Measurements from ENCODE around the gene DCAF8. TPM values are rescaled to one million over a fixed set of nuclear protein-coding genes. Genes with fewer than 3 reads are reported as not detected.
A peak's percentile ranks its signal among the peaks of the same experiment; 100 is the strongest.

Gene DCAF8
- polyA plus RNA-seq, 3 donors = 35.5 to 205 (median 44.6) TPM

DNA sequence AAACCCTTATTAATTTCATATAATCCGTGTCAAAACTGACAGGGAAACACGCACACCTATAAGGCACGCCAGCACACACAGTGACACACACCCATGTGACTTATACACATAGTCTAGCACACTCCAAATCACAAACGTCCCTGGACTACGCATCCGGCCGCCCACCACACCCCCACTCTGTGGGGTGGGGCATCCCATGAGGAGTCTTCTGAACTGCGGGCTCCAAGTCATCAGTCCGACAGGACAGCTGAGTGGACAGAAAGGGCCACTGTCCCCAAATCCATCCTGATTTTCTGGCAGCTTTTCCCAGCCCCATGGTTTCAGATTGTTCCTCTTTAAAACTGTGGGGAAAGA is 56.3 kb downstream of the DCAF8 start:
- H3K9me3 ChIP-seq (replicated peaks in 1 of 2; ENCODE audit: control insufficient read depth in 1 of 2, insufficient read depth in 1 of 2, low read length in 2 of 2) = no peaks in the 10 kb centered on the region
- Mint-ChIP-seq H3K27ac (peak overlapping the region in 5 of 7 donors; percentile 35 to 92 (median 73)), H3K4me3 (peak overlapping the region; percentile 94 to 97), H3K9me3 (no peaks in the 10 kb centered on the region), H3K4me1 (peaks cover 43% of the 10 kb centered on the region), H3K27me3 (ENCODE audit: low read depth in 3 of 3) (peaks cover 0 to 3% (median 0%) of the 10 kb centered on the region in 3 donors), H3K36me3 (peaks cover 34 to 40% of the 10 kb centered on the region in 2 donors)
- peaks cover 29 to 36% of the 10 kb centered on the region in 2 donors for H3K4me1 ChIP-seq (ENCODE audit: control insufficient read depth in 1 of 2, insufficient read depth in 2 of 2, low read length in 2 of 2)
- 20% methylated on average over 1 of the region's 9 CpGs for WGBS (ENCODE audit: insufficient coverage)
- peak overlapping the region; percentile 92 for H3K4me2 ChIP-seq (replicated peaks; ENCODE audit: extremely low read depth, low read length, poor library complexity, severe bottlenecking)
- H3K27me3 ChIP-seq (ENCODE audit: control insufficient read depth in 2 of 2, insufficient read depth in 2 of 2, low read length in 2 of 2) = no peaks in the 10 kb centered on the region
- peaks cover 13 to 38% of the 10 kb centered on the region in 2 donors for H3K36me3 ChIP-seq (replicated peaks in 1 of 2; ENCODE audit: control insufficient read depth in 1 of 2, insufficient read depth in 2 of 2, low read length in 2 of 2)
- peak overlapping the region; percentile 88 for H2AFZ ChIP-seq (ENCODE audit: insufficient read depth, low read depth, low read length, poor library complexity, severe bottlenecking)
- DNase-seq = peak; percentile 34 to 64 (median 41)
- TF ChIP-seq, protein P1, sequence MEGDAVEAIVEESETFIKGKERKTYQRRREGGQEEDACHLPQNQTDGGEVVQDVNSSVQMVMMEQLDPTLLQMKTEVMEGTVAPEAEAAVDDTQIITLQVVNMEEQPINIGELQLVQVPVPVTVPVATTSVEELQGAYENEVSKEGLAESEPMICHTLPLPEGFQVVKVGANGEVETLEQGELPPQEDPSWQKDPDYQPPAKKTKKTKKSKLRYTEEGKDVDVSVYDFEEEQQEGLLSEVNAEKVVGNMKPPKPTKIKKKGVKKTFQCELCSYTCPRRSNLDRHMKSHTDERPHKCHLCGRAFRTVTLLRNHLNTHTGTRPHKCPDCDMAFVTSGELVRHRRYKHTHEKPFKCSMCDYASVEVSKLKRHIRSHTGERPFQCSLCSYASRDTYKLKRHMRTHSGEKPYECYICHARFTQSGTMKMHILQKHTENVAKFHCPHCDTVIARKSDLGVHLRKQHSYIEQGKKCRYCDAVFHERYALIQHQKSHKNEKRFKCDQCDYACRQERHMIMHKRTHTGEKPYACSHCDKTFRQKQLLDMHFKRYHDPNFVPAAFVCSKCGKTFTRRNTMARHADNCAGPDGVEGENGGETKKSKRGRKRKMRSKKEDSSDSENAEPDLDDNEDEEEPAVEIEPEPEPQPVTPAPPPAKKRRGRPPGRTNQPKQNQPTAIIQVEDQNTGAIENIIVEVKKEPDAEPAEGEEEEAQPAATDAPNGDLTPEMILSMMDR (IDR thresholded peaks at IDR 0.05) = no peak
- intact Hi-C loops (cut with micrococcal nuclease) = loop anchor here in 1 of 2 donors (5.0 kb wide), 1 partner anchor 109 kb away; the partner anchor contains the start of gene IGSF8
- peak overlapping the region; percentile 92 for H3K9ac ChIP-seq (ENCODE audit: insufficient read depth, low read length, poor library complexity, severe bottlenecking)
- peaks cover 3% of the 10 kb centered on the region for H3K79me2 ChIP-seq (ENCODE audit: insufficient read depth, low read length)
- peaks cover 46% of the 10 kb centered on the region for H4K20me1 ChIP-seq (ENCODE audit: insufficient read depth, low read length)
- peak overlapping the region in 1 of 2 donors; percentile 95 for H3K27ac ChIP-seq (ENCODE audit: low read depth in 1 of 2, low read length in 2 of 2)
- H3K4me3 ChIP-seq (replicated peaks in 1 of 3; ENCODE audit: low read depth in 2 of 3, low read length in 3 of 3) = peak overlapping the region; percentile 57 to 90 (median 86)

DNA sequence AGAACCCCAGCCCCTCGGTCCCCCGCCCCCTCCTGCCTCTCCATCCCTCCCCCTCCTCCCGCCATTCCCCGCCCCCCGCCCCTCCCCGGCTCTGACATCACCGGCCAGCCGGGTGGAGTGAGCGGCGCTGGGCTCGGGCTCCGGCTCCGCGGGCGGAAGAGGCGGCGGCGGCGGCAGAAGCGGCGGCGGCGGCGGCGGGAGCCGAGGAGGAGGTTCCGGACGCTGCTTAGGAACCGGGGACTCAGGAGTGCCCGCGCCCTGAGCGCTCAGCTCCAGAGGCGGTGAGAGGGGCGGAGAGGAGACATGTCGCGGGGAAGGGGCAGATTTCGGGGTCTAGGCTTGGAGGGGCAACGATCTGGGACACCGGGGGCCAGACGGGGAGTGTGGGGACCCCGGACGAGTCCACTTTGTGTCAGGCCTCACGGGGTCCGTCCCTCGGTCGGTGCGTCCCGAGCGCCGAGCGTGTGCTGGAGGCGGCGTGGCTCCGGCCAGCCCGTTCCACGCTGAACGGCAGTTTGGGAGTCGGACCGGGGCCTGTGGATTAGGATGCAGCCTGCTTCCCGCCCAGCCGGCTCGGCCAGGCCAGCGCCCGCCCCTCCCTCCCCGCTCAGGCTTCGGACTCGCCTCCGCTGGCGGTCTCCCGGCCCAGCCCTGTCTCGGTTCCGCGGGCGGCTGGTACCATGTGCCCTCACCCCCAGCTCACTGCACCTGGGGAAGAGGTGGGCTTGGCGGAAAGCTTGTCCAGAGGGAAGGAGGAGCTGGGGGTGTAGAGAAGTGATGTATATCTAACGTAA is 56.9 kb downstream of the DCAF8 start, which contains the start of gene PEA15:
TSS of gene PEA15 (plus strand) at position 143 of the 794 bp plus-strand sequence. CDS start 6,161 bp downstream, outside the sequence.
- Histone ChIP-seq H3K9ac (ENCODE audit: insufficient read depth, low read length, poor library complexity, severe bottlenecking) (peak within 1 kb of the TSS; percentile 92), H2AFZ (ENCODE audit: insufficient read depth, low read depth, low read length, poor library complexity, severe bottlenecking) (peak within 1 kb of the TSS; percentile 88), H3K27me3 (ENCODE audit: control insufficient read depth in 2 of 2, insufficient read depth in 2 of 2, low read length in 2 of 2) (no peaks in the 10 kb centered on the region), H4K20me1 (ENCODE audit: insufficient read depth, low read length) (peaks cover 40% of the 10 kb centered on the region), H3K79me2 (ENCODE audit: insufficient read depth, low read length) (peaks cover 3% of the 10 kb centered on the region), H3K36me3 (replicated peaks in 1 of 2; ENCODE audit: control insufficient read depth in 1 of 2, insufficient read depth in 2 of 2, low read length in 2 of 2) (peaks cover 10 to 32% of the 10 kb centered on the region in 2 donors), H3K4me2 (replicated peaks; ENCODE audit: extremely low read depth, low read length, poor library complexity, severe bottlenecking) (peak within 1 kb of the TSS; percentile 92), H3K27ac (ENCODE audit: low read depth in 1 of 2, low read length in 2 of 2) (peak within 1 kb of the TSS; percentile 92 to 95), H3K9me3 (replicated peaks in 1 of 2; ENCODE audit: control insufficient read depth in 1 of 2, insufficient read depth in 1 of 2, low read length in 2 of 2) (no peaks in the 10 kb centered on the region), H3K4me3 (replicated peaks in 1 of 3; ENCODE audit: low read depth in 2 of 3, low read length in 3 of 3) (peak within 1 kb of the TSS; percentile 57 to 90 (median 86)), H3K4me1 (ENCODE audit: control insufficient read depth in 1 of 2, insufficient read depth in 2 of 2, low read length in 2 of 2) (peaks cover 29 to 36% of the 10 kb centered on the region in 2 donors)
- Mint-ChIP-seq H3K4me3 (peak within 1 kb of the TSS; percentile 94 to 97), H3K27ac (peak within 1 kb of the TSS; percentile 85 to 96 (median 94)), H3K27me3 (ENCODE audit: low read depth in 3 of 3) (peaks cover 0 to 3% (median 0%) of the 10 kb centered on the region in 3 donors), H3K36me3 (peaks cover 28 to 35% of the 10 kb centered on the region in 2 donors), H3K9me3 (no peaks in the 10 kb centered on the region), H3K4me1 (peaks cover 43% of the 10 kb centered on the region)
- TF ChIP-seq, protein P1 (IDR thresholded peaks at IDR 0.05) = no peak
- DNase-seq = peak; percentile 46 to 66 (median 59)
- intact Hi-C loops (cut with micrococcal nuclease) = loop anchor here in 1 of 2 donors (5.0 kb wide), 1 partner anchor 108 kb away; the partner anchor contains the start of gene IGSF8
- under 1% methylated on average over 61 of the region's 76 CpGs for WGBS (ENCODE audit: insufficient coverage)
